ENCODE results near the gene MCEMP1.

MCEMP1 gene

GRCh38 chr19:7643629-7644549 is 33.0 kb upstream of the MCEMP1 start:
- peak; percentile 28 for DNase-seq (ENCODE audit: low read depth)

- no peak for DNase-seq (ENCODE audit: low read depth)
Observed at GRCh38 chr19:7644550-7644877, 32.4 kb upstream of the MCEMP1 start.

- no peak for DNase-seq (ENCODE audit: low read depth)
Observed at GRCh38 chr19:7645163-7645562, 31.7 kb upstream of the MCEMP1 start.

GRCh38 chr19:7645656-7646425 is 31.0 kb upstream of the MCEMP1 start:
- no peak for DNase-seq (ENCODE audit: low read depth)

GRCh38 chr19:7646426-7646700 is 30.5 kb upstream of the MCEMP1 start:
- no peak for DNase-seq (ENCODE audit: low read depth)

- no peak for DNase-seq (ENCODE audit: low read depth)
Observed at GRCh38 chr19:7647156-7647555, 29.7 kb upstream of the MCEMP1 start.

- DNase-seq (ENCODE audit: low read depth) = no peak
Observed at GRCh38 chr19:7648265-7649014, 28.4 kb upstream of the MCEMP1 start.

GRCh38 chr19:7650148-7650547 is 26.7 kb upstream of the MCEMP1 start:
- DNase-seq (ENCODE audit: low read depth) = no peak

GRCh38 chr19:7652061-7652641 is 24.7 kb upstream of the MCEMP1 start:
- DNase-seq (ENCODE audit: low read depth) = peak; percentile 76

GRCh38 chr19:7654401-7654800 is 22.5 kb upstream of the MCEMP1 start:
- DNase-seq (ENCODE audit: low read depth) = peak; percentile 90

- DNase-seq (ENCODE audit: low read depth) = no peak
Observed at GRCh38 chr19:7655581-7655980, 21.3 kb upstream of the MCEMP1 start.

GRCh38 chr19:7657131-7657751 is 19.6 kb upstream of the MCEMP1 start:
- peak; percentile 49 for DNase-seq (ENCODE audit: low read depth)

GRCh38 chr19:7658219-7658686 is 18.6 kb upstream of the MCEMP1 start:
- no peak for DNase-seq (ENCODE audit: low read depth)

GRCh38 chr19:7661744-7662538 is 14.9 kb upstream of the MCEMP1 start:
- no peak for DNase-seq (ENCODE audit: low read depth)

- DNase-seq (ENCODE audit: low read depth) = no peak
Observed at GRCh38 chr19:7662657-7663056, 14.2 kb upstream of the MCEMP1 start.

- no peak for DNase-seq (ENCODE audit: low read depth)
Observed at GRCh38 chr19:7663706-7664105, 13.2 kb upstream of the MCEMP1 start.

GRCh38 chr19:7665076-7665475 is 11.8 kb upstream of the MCEMP1 start:
- no peak for DNase-seq (ENCODE audit: low read depth)

GRCh38 chr19:7668842-7669241 is 8.0 kb upstream of the MCEMP1 start, which contains the start of gene RETN:
Gene RETN, plus strand, starts transcription at chr19:7669049. Its CDS starts 278 bp downstream, at chr19:7669327.
- DNase-seq (ENCODE audit: low read depth) = no peak

- no peak for DNase-seq (ENCODE audit: low read depth)
Observed at GRCh38 chr19:7669641-7670040, 7.2 kb upstream of the MCEMP1 start.

GRCh38 chr19:7670150-7670783 is 6.6 kb upstream of the MCEMP1 start:
- no peak for DNase-seq (ENCODE audit: low read depth)
